GM23338 (cell line): ENCODE measurements around the gene COL26A1. TPM values are rescaled to one million over a fixed set of nuclear protein-coding genes. Genes with fewer than 3 reads are reported as not detected.

Experiments used
- ATAC-seq: fragments of 200-7000 bp; cut with Tn5 transposase; 3 replicates; pipeline ENCODE4 v1.9.1; 2020
- DNase-seq: peaks from one replicate; pipeline ENCODE4 v3.0.0-alpha.2; 2015; ENCODE audit warnings: low spot score
- H2AFZ ChIP-seq: fragments of 200-600 bp; sonication (generic); 2 replicates; pipeline ENCODE4 v1.8.0; 2016; ENCODE audit warnings: antibody characterized with exemption, mild to moderate bottlenecking, moderate library complexity
- H3F3A ChIP-seq: fragments of 200-600 bp; sonication (generic); replicated peaks from 2 replicates; pipeline ENCODE4 v1.8.0; 2017; ENCODE audit warnings: antibody characterized with exemption, mixed run types, low read depth
- H3K27ac ChIP-seq: fragments of 200-600 bp; sonication (generic); 2 replicates; pipeline ENCODE4 v1.6.1; 2016; ENCODE audit warnings: low read depth
- H3K27me3 ChIP-seq: fragments of 200-600 bp; sonication (generic); 2 replicates; pipeline ENCODE4 v1.8.0; 2016; ENCODE audit warnings: mild to moderate bottlenecking, mixed run types, moderate library complexity; ENCODE audit not compliant: insufficient read depth
- H3K36me3 ChIP-seq: fragments of 200-600 bp; sonication (generic); 2 replicates; pipeline ENCODE4 v1.8.0; 2016; ENCODE audit warnings: mild to moderate bottlenecking; ENCODE audit not compliant: insufficient read depth
- H3K4me1 ChIP-seq: fragments of 200-600 bp; sonication (generic); 2 replicates; pipeline ENCODE4 v1.8.0; 2016; ENCODE audit warnings: mild to moderate bottlenecking, moderate library complexity; ENCODE audit not compliant: insufficient read depth
- H3K4me2 ChIP-seq: fragments of 200-600 bp; sonication (generic); 2 replicates; pipeline ENCODE4 v1.7.1; 2017; ENCODE audit warnings: mixed run types
- H3K4me3 ChIP-seq: fragments of 200-600 bp; sonication (generic); 2 replicates; pipeline ENCODE4 v1.6.1; 2016; ENCODE audit warnings: mixed run types
- H3K79me2 ChIP-seq: fragments of 200-600 bp; sonication (generic); replicated peaks from 2 replicates; pipeline ENCODE4 v1.8.0; 2017; ENCODE audit warnings: mild to moderate bottlenecking; ENCODE audit not compliant: insufficient read depth
- H3K9me2 ChIP-seq: fragments of 200-600 bp; sonication (generic); 2 replicates; pipeline ENCODE4 v1.8.0; 2017; ENCODE audit not compliant: insufficient read depth
- H4K20me1 ChIP-seq: fragments of 200-600 bp; sonication (generic); replicated peaks from 2 replicates; pipeline ENCODE4 v1.8.0; 2017; ENCODE audit warnings: mild to moderate bottlenecking; ENCODE audit not compliant: insufficient read depth
- H3K27ac Mint-ChIP-seq: 2 replicates; pipeline ENCODE4 v1.8.0; 2020; ENCODE audit warnings: inconsistent platforms, mild to moderate bottlenecking, moderate library complexity, mixed read lengths
- H3K27me3 Mint-ChIP-seq: 3 replicates; pipeline ENCODE4 v1.8.0; 2022; ENCODE audit warnings: low read depth, mild to moderate bottlenecking, moderate library complexity, mixed read lengths, inconsistent platforms; ENCODE audit not compliant: insufficient read depth, poor library complexity
- H3K36me3 Mint-ChIP-seq: 3 replicates; pipeline ENCODE4 v1.8.0; 2021; ENCODE audit warnings: low read depth, mild to moderate bottlenecking, inconsistent platforms, moderate library complexity, mixed read lengths
- H3K4me1 Mint-ChIP-seq: 3 replicates; pipeline ENCODE4 v1.8.0; 2020; ENCODE audit warnings: mild to moderate bottlenecking, inconsistent platforms, mixed read lengths
- H3K4me3 Mint-ChIP-seq: 3 replicates; pipeline ENCODE4 v1.8.0; 2021; ENCODE audit warnings: moderate library complexity, mild to moderate bottlenecking, inconsistent platforms, mixed read lengths
- H3K9me3 Mint-ChIP-seq: 3 replicates; pipeline ENCODE4 v1.8.0; 2020; ENCODE audit warnings: moderate library complexity, mild to moderate bottlenecking, inconsistent platforms, mixed read lengths
- CREB1 ChIP-seq: fragments of 250-450 bp; sonication (Bioruptor Pico); IDR thresholded peaks from 2 replicates; pipeline ENCODE4 v1.5.0; 2020; ENCODE audit warnings: low read depth, mild to moderate bottlenecking, moderate library complexity
- CTCF ChIP-seq, 2 experiments: fragments of 200-600 bp in 1 of 2; sonication (generic) in 1 of 2; conservative IDR thresholded peaks; 2 replicates each; pipeline versions ENCODE4 v1.5.1 to v1.6.1; 2016 to 2017; ENCODE audit warnings: antibody characterized with exemption in 2 of 2, low read depth in 2 of 2, mild to moderate bottlenecking in 2 of 2, moderate library complexity in 1 of 2
- EZH2 ChIP-seq: fragments of 200-600 bp; sonication (generic); IDR thresholded peaks from one replicate; pipeline ENCODE4 v1.8.0; 2017; ENCODE audit warnings: antibody characterized with exemption, mild to moderate bottlenecking, low read depth; ENCODE audit not compliant: unreplicated experiment
- EZH2phosphoT487 ChIP-seq: fragments of 200-600 bp; sonication (generic); IDR thresholded peaks from one replicate; pipeline ENCODE4 v1.8.1; 2018; ENCODE audit warnings: antibody characterized with exemption; ENCODE audit not compliant: unreplicated experiment
- JUNB ChIP-seq: IDR thresholded peaks from one replicate; pipeline ENCODE4 v1.6.1; 2016; ENCODE audit warnings: antibody characterized with exemption; ENCODE audit not compliant: unreplicated experiment
- NANOG ChIP-seq: IDR thresholded peaks from 2 replicates; pipeline ENCODE4 v1.6.1; 2016; ENCODE audit warnings: antibody characterized with exemption, borderline replicate concordance
- POLR2AphosphoS5 ChIP-seq: IDR thresholded peaks from 2 replicates; pipeline ENCODE4 v1.6.1; 2016; ENCODE audit warnings: antibody characterized with exemption, low read depth
- REST ChIP-seq: IDR thresholded peaks from one replicate; pipeline ENCODE4 v1.6.1; 2018; ENCODE audit warnings: antibody characterized with exemption; ENCODE audit not compliant: unreplicated experiment
- STAT1 ChIP-seq: IDR thresholded peaks from one replicate; pipeline ENCODE4 v1.6.1; 2016; ENCODE audit warnings: antibody characterized with exemption; ENCODE audit not compliant: unreplicated experiment
- ZNF114 ChIP-seq: fragments of 250-450 bp; sonication (Bioruptor Pico); IDR thresholded peaks from 2 replicates; pipeline ENCODE4 v1.5.0; 2020; ENCODE audit warnings: mild to moderate bottlenecking, moderate library complexity
- ZNF331 ChIP-seq: fragments of 250-450 bp; sonication (Bioruptor Pico); IDR thresholded peaks from 2 replicates; pipeline ENCODE4 v1.5.0; 2020; ENCODE audit warnings: low read depth, mild to moderate bottlenecking, moderate library complexity
- ZNF462 ChIP-seq: fragments of 250-450 bp; sonication (Bioruptor Pico); IDR thresholded peaks from 2 replicates; pipeline ENCODE4 v1.5.0; 2020; ENCODE audit warnings: mild to moderate bottlenecking, moderate library complexity
- polyA plus RNA-seq: library from polyadenylated mRNA; unstranded; fragments of >200 nt; fragmentation: Nextera tagmentation; extraction: Ambion mirVana; gene quantifications from 2 replicates; pipeline ENCODE4 v1.2.1, GENCODE V29; 2016
- total RNA-seq: library from RNA; depleted of rRNA; stranded (reverse); fragments of >200 nt; shearing (Covaris generic); gene quantifications from 2 replicates; pipeline ENCODE4 v1.2.3, GENCODE V29; 2014
- TF ChIP-seq, protein P1 (sequence below): IDR thresholded peaks from 2 replicates; pipeline ENCODE4 v1.6.1; 2016; ENCODE audit warnings: antibody characterized with exemption

The COL26A1 gene
- total and polyA plus RNA-seq, 2 experiments from 2014 or later: 17.8 to 55.0 TPM

DNA sequence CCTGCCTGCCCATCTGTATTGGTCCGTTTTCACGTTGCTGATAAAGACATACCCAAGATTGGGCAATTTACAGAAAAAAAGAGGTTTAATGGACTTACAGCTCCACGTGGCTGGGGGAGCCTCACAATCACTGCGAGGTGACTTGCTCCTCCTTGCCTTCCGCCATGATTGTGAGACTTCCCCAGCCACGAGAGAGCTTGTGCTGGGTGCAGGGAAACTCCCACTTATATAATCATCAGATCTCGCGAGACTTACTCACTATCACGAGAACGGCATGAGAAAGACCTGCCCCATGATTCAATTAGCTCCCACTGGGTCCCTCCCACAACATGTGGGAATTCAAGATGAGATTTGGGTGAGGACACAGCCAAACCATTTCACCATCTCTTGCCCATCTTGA, 154.6 kb downstream of the COL26A1 start:
- no peak for DNase-seq
- Histone ChIP-seq H3K36me3 (no peaks in the 10 kb centered on the region), H3K9me2 (no peaks in the 10 kb centered on the region), H2AFZ (no peak overlapping the region), H3F3A (no peaks in the 10 kb centered on the region), H4K20me1 (0 out of 2 replicates have a peak, but pooled peaks cover 4% of the 10 kb centered on the region), H3K4me2 (no peak overlapping the region), H3K79me2 (no peaks in the 10 kb centered on the region), H3K27me3 (no peaks in the 10 kb centered on the region), H3K4me1 (0 out of 2 replicates have a peak, but pooled peaks cover 6% of the 10 kb centered on the region), H3K4me3 (no peak overlapping the region), H3K27ac (no peak overlapping the region)
- H3K4me1 Mint-ChIP-seq: peaks cover 17% of the 10 kb centered on the region
- no peak overlapping the region for H3K27ac Mint-ChIP-seq
- TF ChIP-seq ZNF114 (CRISPR knock-in tag) (no peak), ZNF462 (CRISPR knock-in tag) (no peak), CREB1 (no peak), POLR2AphosphoS5 (no peak), ZNF331 (CRISPR knock-in tag) (no peak), REST (no peak), NANOG (no peak), CTCF (conservative IDR thresholded peaks at IDR 0.05; ENCODE audit: low read depth in 2 of 2) (no peak), EZH2 (no peak), EZH2phosphoT487 (no peak), JUNB (no peak), STAT1 (no peak)
- TF ChIP-seq, protein P1, sequence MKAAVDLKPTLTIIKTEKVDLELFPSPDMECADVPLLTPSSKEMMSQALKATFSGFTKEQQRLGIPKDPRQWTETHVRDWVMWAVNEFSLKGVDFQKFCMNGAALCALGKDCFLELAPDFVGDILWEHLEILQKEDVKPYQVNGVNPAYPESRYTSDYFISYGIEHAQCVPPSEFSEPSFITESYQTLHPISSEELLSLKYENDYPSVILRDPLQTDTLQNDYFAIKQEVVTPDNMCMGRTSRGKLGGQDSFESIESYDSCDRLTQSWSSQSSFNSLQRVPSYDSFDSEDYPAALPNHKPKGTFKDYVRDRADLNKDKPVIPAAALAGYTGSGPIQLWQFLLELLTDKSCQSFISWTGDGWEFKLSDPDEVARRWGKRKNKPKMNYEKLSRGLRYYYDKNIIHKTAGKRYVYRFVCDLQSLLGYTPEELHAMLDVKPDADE: no peak
- no peak for ATAC-seq
- peaks cover 10% of the 10 kb centered on the region for H3K36me3 Mint-ChIP-seq
- peaks cover 12% of the 10 kb centered on the region for H3K27me3 Mint-ChIP-seq
- no peak overlapping the region for H3K4me3 Mint-ChIP-seq
- H3K9me3 Mint-ChIP-seq: no peaks in the 10 kb centered on the region; the same call in 1 of the 3 replicates
